ENCODE results near the gene MEFV.

- TF ChIP-seq, protein P1, sequence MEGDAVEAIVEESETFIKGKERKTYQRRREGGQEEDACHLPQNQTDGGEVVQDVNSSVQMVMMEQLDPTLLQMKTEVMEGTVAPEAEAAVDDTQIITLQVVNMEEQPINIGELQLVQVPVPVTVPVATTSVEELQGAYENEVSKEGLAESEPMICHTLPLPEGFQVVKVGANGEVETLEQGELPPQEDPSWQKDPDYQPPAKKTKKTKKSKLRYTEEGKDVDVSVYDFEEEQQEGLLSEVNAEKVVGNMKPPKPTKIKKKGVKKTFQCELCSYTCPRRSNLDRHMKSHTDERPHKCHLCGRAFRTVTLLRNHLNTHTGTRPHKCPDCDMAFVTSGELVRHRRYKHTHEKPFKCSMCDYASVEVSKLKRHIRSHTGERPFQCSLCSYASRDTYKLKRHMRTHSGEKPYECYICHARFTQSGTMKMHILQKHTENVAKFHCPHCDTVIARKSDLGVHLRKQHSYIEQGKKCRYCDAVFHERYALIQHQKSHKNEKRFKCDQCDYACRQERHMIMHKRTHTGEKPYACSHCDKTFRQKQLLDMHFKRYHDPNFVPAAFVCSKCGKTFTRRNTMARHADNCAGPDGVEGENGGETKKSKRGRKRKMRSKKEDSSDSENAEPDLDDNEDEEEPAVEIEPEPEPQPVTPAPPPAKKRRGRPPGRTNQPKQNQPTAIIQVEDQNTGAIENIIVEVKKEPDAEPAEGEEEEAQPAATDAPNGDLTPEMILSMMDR (conservative IDR thresholded peaks at IDR 0.05; ENCODE audit: low read depth, low read length): no peak
- TF ChIP-seq POLR2A (IDR thresholded peaks at IDR 0.05; ENCODE audit: low read depth, low read length): no peak
- no peak for TF ChIP-seq MXI1 (IDR thresholded peaks at IDR 0.05; ENCODE audit: borderline replicate concordance, low read depth, low read length)
- no peak for TF ChIP-seq RAD21 (IDR thresholded peaks at IDR 0.05; ENCODE audit: low read length)
- TF ChIP-seq, protein P2, sequence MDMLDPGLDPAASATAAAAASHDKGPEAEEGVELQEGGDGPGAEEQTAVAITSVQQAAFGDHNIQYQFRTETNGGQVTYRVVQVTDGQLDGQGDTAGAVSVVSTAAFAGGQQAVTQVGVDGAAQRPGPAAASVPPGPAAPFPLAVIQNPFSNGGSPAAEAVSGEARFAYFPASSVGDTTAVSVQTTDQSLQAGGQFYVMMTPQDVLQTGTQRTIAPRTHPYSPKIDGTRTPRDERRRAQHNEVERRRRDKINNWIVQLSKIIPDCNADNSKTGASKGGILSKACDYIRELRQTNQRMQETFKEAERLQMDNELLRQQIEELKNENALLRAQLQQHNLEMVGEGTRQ (IDR thresholded peaks at IDR 0.05; ENCODE audit: low read depth, low read length): no peak
- no peak for TF ChIP-seq BHLHE40 (IDR thresholded peaks at IDR 0.05; ENCODE audit: low read depth, low read length)
- TF ChIP-seq FOS (IDR thresholded peaks at IDR 0.05; ENCODE audit: low read depth, low read length): no peak
- TF ChIP-seq CHD1 (IDR thresholded peaks at IDR 0.05; ENCODE audit: low read depth, low read length): no peak
- TF ChIP-seq MAZ (IDR thresholded peaks at IDR 0.05; ENCODE audit: borderline replicate concordance, low read depth, low read length): no peak
- no peak for TF ChIP-seq RFX5 (IDR thresholded peaks at IDR 0.05; ENCODE audit: low read depth, low read length)
- no peak for TF ChIP-seq RCOR1 (IDR thresholded peaks at IDR 0.05; ENCODE audit: insufficient replicate concordance, low read length)
Measured at GRCh38 chr16:3243882-3244281, 12.6 kb downstream of the MEFV start.

All from IMR-90 (cell line).